Central memory CD4-positive, alpha-beta T cell (primary cell): ENCODE results near the gene MRPL16.
A peak's percentile ranks its signal among the peaks of the same experiment; 100 is the strongest.
"Not testable (repeated sequence)": the region's sequence is repeated elsewhere in the genome, so short reads cannot be mapped to it uniquely, and the experiment has no call there.

Source experiments
- DNase-seq: peaks from one replicate; pipeline ENCODE4 v3.0.0; 2022

Gene MRPL16

DNA sequence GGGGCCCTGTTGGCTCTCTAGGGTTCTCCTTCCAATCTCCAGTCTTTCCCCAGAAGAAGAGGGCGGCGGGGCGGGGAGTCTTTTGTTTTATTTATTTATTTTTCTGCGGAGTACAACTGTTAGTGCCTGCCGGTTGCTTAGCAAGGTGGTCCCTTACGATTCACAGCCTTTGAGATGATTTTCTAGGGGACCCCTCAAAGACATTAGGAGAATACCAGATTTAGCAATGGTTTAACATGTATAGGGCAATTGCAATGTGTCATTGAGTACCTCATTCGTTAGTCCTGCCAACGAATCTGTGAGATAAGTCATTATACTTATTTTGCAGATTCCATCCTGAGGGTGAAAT is 307 bp upstream of the MRPL16 start:
- no peak for DNase-seq

GRCh38 chr11:59807047-59807610 is 3.4 kb downstream of the MRPL16 start:
- DNase-seq: no peak

DNA sequence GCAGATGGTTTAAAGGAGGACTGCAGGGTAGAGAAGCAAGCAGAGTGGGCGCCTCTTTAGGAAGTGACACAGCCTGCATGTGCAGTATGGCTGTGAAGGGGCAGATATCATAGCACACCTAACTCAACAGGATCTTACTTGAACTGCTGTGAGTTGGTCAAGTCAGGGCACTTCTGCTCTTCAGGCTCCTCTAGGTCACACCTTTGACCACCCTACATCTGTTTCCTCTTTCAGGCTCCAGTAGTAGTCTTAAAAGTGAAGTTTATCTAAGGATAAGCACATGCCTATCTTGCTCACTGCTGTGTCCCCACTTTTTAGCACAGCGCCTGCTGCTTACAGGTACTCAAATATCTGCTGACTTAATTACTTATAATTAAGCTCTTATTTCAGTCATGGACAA is 6.5 kb downstream of the MRPL16 start:
- DNase-seq: no peak

- DNase-seq: peak; percentile 62
Observed at GRCh38 chr11:59802639-59803176, 7.9 kb downstream of the MRPL16 start.

GRCh38 chr11:59801981-59802638 is 8.5 kb downstream of the MRPL16 start:
- no peak for DNase-seq

DNA sequence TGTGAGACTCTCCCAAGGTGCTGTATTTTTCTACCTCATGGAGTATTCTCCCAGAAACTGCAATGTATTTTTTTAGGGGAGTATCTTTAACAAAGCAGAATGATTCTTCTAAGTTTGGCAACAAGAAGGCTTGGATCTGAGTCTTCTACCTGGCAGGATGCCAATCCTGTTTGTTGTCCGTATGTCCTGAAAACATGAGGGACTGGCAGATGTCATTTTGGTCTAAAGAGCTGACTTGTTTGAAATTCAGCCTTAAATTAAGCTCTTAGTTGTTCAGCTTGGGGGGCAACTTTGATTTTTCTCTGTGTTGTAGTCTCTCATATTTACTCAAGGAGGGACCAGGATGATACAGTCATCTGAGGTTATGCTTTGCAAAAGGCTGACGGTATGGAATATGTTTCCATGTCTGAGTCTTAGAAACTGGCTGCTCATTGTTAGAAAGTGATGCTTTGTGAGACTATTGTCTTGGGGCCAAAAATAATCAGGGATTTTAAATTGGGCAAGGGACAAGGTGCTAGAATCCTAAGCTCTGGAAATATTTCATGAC is 9.3 kb downstream of the MRPL16 start:
- no peak for DNase-seq

DNA sequence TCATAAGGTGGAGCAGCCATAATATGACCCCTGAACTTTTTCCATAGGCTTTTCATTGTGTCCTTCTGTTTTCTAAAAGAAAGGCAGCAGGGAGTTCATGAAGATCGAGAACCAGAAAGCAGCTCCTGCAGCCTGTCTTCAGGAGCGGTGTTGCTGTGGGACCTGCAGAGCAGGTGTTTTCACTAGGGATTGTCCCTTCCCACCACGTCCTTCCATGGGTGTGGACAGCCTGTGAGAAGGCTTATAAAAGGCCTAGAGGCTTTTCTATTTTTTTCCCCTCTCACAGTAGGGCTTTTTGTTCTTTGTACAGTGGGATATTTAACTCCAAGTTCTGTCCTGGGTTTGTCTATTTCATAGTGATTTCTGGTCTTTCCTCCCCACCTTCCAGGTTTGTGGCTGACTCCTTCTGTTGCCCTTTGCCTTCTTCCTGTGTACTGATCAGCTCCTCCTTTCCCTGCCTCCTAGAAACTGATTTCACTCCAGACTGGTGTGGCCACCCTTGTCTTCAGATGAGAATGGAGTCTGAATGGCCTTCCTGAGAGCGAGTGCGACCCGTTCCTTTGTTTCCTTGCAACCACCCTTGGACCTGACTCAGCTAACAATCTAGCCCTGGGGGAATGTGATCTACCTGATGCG is 10.1 kb downstream of the MRPL16 start:
- no peak for DNase-seq

DNA sequence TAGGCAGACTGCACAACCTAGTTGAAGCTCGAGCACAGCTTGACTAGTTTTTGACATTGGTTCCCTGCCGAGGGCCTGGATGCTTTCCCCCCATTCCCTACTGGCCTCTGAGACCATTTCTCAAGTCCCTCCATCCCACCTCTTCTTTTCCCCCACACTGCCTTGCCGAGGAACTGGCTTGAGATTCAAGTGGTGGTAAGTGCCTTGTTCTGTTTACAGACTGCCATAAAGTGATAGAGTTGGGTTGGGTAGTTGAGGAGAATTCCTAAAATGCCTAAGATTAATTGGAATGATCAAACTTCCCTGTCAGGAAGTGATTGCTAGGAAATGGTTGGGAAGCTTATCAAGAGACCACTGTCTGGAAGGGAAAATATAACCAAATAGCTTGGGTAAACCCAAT is 16.2 kb downstream of the MRPL16 start:
- DNase-seq: no peak

- DNase-seq: no peak
Observed at GRCh38 chr11:59792507-59792906, 18.1 kb downstream of the MRPL16 start.

GRCh38 chr11:59791639-59792038 is 18.9 kb downstream of the MRPL16 start:
- no peak for DNase-seq

GRCh38 chr11:59787816-59788215 is 22.8 kb downstream of the MRPL16 start:
- no peak for DNase-seq

DNA sequence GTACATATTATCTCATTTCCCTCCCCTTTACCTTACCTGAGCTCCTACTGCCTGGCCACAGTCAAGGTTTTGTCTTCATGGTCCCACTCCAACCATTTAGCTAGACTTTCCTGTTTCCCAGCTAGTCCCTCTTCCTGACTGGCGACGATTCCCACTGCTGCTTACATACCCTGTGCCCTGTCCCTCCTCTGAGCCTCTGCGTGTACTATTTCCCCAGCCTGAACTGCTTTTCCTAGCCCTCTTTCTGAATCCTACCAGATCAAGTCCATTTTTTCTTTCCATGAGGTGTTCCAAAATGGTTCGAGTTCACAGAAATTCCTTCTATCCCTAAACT is 23.4 kb downstream of the MRPL16 start:
- no peak for DNase-seq

GRCh38 chr11:59785818-59786217 is 24.8 kb downstream of the MRPL16 start:
- DNase-seq: no peak

DNA sequence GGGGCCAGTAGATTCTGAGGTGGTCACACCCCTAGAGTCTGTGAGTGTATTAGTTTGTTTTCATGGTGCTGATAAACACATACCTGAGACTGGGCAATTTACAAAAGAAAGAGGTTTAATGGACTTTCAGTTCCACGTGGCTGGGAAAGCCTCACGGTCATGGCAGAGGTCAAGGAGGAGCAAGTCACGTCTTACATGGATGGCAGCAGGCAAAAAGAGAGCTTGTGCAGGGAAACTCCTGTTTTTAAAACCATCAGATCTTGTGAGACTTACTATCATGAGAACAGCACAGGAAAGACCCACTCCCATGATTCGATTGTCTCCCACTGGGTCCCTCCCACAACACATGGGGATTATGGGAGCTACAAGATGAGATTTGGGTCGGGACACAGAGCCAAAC is 26.1 kb downstream of the MRPL16 start:
- DNase-seq: not testable (repeated sequence)

DNA sequence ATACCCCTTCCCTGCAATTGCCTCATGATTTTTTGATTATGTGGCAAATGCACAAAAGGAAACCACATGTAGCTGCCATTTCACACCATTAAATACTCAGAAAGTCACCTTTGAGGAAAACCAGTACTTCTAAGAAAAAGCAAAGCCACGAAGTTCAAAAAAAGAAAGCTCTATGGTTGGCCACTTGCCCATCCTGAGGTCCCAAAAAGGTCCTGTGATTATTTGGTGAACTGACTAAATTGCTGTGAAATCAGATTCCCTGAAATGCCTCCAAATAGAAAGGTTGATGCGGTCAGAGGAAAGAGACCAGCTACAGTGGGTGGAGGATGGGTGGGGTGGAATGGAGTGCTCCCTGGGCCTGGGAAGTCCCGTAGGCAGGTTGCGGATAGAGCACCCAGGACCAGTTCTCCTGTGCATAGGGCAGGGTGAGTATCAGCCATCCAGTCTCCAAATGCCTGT is 26.9 kb downstream of the MRPL16 start:
- no peak for DNase-seq

DNA sequence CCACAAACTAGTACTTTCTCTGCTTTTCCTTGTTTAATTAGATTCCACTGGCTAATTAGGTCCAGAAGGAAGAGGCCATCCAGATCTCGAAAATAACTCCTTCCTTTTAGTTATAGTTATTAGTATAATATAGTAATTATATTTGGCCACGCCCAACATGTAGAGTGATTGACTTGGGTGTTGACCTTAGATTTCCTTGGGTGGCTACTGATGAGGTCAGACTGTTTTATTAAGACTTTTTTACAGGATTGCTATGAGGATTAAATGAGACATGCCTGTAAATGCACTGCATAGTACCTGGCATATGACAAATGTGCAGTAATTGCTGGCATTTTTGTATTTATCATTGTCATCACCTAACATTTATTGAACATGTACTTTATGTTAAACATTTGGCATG is 28.5 kb downstream of the MRPL16 start:
- DNase-seq: no peak

DNA sequence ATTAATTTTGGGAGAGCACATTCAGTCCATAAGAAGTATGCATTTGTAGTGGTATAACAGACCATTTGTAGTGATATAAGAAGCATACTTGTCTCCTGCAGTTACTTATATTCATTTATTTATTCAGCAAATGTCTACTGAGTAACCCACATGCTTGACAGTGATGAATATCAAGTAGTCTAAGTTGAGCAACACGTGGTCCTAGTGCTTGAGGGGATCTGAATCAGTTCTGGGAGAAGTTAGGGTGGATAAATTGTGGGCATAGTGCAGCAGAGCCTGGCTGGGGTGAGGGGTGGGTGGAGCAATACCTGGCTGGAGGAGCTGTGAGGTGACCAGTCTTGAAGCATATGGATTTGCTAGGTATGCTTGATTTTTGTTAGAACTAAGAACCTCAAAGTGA is 31.1 kb downstream of the MRPL16 start:
- DNase-seq: no peak

- no peak for DNase-seq
Observed at GRCh38 chr11:59778122-59778521, 32.5 kb downstream of the MRPL16 start.

DNA sequence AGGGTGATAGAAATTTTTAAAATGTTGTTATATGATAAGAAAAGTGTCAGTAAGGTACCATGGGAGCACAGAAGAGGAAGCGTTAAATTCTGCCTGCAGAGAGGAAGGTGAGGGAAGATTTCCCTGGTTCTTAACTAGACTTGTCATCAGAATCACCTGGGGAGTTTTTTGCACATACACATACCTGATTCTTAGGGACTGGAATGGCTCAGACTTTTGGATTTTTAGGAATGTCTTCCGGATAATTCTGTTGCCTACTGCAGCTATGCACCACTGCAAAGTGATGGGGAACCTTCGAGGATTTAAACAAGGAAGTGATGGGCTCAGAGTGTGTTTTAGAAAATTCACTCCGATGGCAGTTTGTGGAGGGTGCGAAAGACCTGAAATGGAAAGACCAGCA is 33.5 kb downstream of the MRPL16 start:
- no peak for DNase-seq

DNA sequence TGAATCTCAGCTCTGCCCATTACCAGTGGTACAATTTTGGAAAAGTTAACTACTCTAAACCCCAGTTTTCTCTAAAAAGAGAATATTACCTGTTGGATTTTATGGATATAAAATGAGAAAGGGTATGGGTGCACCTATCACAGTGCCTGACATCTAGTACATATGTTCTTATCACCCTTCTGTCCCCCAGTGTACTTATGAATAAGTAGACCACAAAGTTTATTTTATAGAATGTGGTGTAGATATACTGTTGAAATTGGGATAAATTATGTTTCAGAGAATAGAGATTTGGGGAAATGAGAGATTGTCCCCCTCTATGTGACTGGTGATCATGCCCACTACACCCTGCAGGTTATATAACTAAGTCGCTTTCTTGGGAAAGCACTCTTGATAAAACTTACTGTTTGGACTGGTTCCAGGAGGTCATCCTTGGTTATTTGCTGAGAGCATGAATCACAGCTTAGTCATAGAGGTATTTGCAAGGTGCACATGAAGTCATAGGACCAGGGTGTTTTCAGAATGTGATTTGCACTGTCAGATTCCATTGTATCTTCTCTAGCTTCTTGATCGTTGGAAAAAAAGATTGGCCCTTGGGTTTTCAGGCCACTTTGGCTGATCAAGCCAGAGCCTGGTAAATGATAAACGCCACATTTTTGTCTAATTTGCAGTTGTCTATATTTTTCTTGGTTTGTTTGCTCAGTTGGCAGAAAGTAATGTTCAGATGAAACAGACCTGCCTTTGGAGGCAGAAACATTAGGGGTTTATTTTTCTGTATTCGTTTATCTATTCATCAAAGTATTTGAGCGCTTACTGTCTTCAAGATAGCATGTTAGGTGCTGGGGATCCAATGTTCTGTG is 34.1 kb downstream of the MRPL16 start:
- no peak for DNase-seq

GRCh38 chr11:59773083-59773440 is 37.5 kb downstream of the MRPL16 start:
- peak; percentile 29 for DNase-seq

GRCh38 chr11:59771605-59772004 is 39.0 kb downstream of the MRPL16 start:
- no peak for DNase-seq

DNA sequence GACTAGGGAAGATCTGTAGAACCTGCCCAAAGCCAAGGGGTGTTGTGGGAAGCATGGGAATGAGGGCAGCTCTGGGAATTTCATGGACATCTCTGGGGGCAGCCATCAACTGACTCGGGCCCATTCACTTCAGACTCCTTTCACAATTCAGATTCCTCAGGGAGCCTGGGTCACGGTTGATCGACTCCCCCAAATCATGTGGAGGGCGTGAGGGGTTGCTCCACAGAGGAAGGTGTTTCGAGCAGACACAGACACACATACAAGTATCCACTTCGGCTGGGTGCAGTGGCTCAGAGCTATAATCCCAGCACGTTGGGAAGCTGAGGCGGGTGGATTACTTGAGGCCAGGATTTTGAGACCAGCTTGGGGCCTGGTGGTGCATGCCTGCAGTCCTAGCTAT is 39.7 kb downstream of the MRPL16 start:
- no peak for DNase-seq
